Neural cell (in vitro differentiated cells): Measurements from ENCODE around the gene AMH. TPM values are rescaled to one million over a fixed set of nuclear protein-coding genes. Genes with fewer than 3 reads are reported as not detected.

Source experiments
- H2AFZ ChIP-seq: fragments of 200-600, 300-800 bp; sonication (generic), shearing (Covaris generic); 2 replicates; pipeline ENCODE4 v1.6.0; 2014; ENCODE audit warnings: low read depth, mild to moderate bottlenecking, antibody characterized with exemption, low read length, moderate library complexity
- H3F3A ChIP-seq: fragments of 200-600 bp; shearing (Covaris generic); 2 replicates; pipeline ENCODE4 v1.6.1; 2016; ENCODE audit warnings: mild to moderate bottlenecking, moderate library complexity, mixed read lengths, antibody characterized with exemption, low read length; ENCODE audit not compliant: insufficient read depth, poor library complexity, severe bottlenecking
- H3K27ac ChIP-seq: fragments of 200-600, 300-800 bp; sonication (generic), shearing (Covaris generic); 2 replicates; pipeline ENCODE4 v1.5.1; 2014; ENCODE audit warnings: mild to moderate bottlenecking, low read length, moderate library complexity
- H3K27me3 ChIP-seq: fragments of 300-800, 200-600 bp; sonication (generic), shearing (Covaris generic); 2 replicates; pipeline ENCODE4 v1.6.0; 2014; ENCODE audit warnings: mild to moderate bottlenecking, low read depth, low read length, moderate library complexity; ENCODE audit not compliant: insufficient read depth
- H3K36me3 ChIP-seq: fragments of 300-800, 200-600 bp; sonication (generic), shearing (Covaris generic); 2 replicates; pipeline ENCODE4 v1.5.1; 2014; ENCODE audit warnings: mild to moderate bottlenecking, antibody characterized with exemption, low read length, moderate library complexity; ENCODE audit not compliant: insufficient read depth
- H3K4me2 ChIP-seq: fragments of 300-800, 200-600 bp; sonication (generic), shearing (Covaris generic); 2 replicates; pipeline ENCODE4 v1.6.0; 2014; ENCODE audit warnings: mild to moderate bottlenecking, low read length
- H3K4me3 ChIP-seq: fragments of 300-800, 200-600 bp; sonication (generic), shearing (Covaris generic); 2 replicates; pipeline ENCODE4 v1.5.1; 2014; ENCODE audit warnings: mild to moderate bottlenecking, low read length, moderate library complexity
- H3K79me2 ChIP-seq: fragments of 200-600 bp; shearing (Covaris generic); replicated peaks from 2 replicates; pipeline ENCODE4 v1.6.0; 2014; ENCODE audit warnings: mild to moderate bottlenecking, low read length, moderate library complexity; ENCODE audit not compliant: insufficient read depth
- H3K9ac ChIP-seq: fragments of 300-800, 200-600 bp; sonication (generic), shearing (Covaris generic); 2 replicates; pipeline ENCODE4 v1.6.1; 2016; ENCODE audit warnings: mild to moderate bottlenecking, low read length, mixed read lengths
- H3K9me2 ChIP-seq: fragments of 200-600 bp; shearing (Covaris generic); 2 replicates; pipeline ENCODE4 v1.6.1; 2016; ENCODE audit warnings: mild to moderate bottlenecking, low read length, mixed read lengths; ENCODE audit not compliant: insufficient read depth
- H3K9me3 ChIP-seq: fragments of 200-600, 300-800 bp; sonication (generic), shearing (Covaris generic); 2 replicates; pipeline ENCODE4 v1.6.1; 2016; ENCODE audit warnings: mild to moderate bottlenecking, mixed run types, low read length, moderate library complexity, mixed read lengths
- H4K20me1 ChIP-seq: fragments of 200-600 bp; shearing (Covaris generic); 2 replicates; pipeline ENCODE4 v1.6.1; 2016; ENCODE audit warnings: mild to moderate bottlenecking, mixed run types; ENCODE audit not compliant: insufficient read depth
- EP300 ChIP-seq: fragments of 450-650 bp; conservative IDR thresholded peaks from 2 replicates; pipeline ENCODE4 v1.6.1; 2014; ENCODE audit warnings: antibody characterized with exemption, mild to moderate bottlenecking, moderate library complexity; ENCODE audit not compliant: poor library complexity, severe bottlenecking
- EZH2 ChIP-seq: fragments of 200-600, 300-800 bp; shearing (Covaris generic), sonication (generic); IDR thresholded peaks from 2 replicates; pipeline ENCODE4 v1.6.1; 2014; ENCODE audit warnings: antibody characterized with exemption, low read length, borderline replicate concordance, mild to moderate bottlenecking; ENCODE audit not compliant: insufficient read depth, poor library complexity, severe bottlenecking
- MXI1 ChIP-seq: fragments of 450-650 bp; conservative IDR thresholded peaks from 2 replicates; pipeline ENCODE4 v1.6.1; 2014; ENCODE audit warnings: antibody characterized with exemption, mild to moderate bottlenecking; ENCODE audit not compliant: poor library complexity, severe bottlenecking
- POLR2AphosphoS5 ChIP-seq: IDR thresholded peaks from 2 replicates; pipeline ENCODE4 v1.6.1; 2012
- RAD21 ChIP-seq: fragments of 450-650 bp; conservative IDR thresholded peaks from 2 replicates; pipeline ENCODE4 v1.6.1; 2014; ENCODE audit warnings: antibody characterized with exemption, mild to moderate bottlenecking, moderate library complexity
- REST ChIP-seq: IDR thresholded peaks from 2 replicates; pipeline ENCODE4 v1.6.1; 2012; ENCODE audit warnings: borderline replicate concordance
- SMC3 ChIP-seq: fragments of 450-650 bp; conservative IDR thresholded peaks from 2 replicates; pipeline ENCODE4 v1.6.1; 2014; ENCODE audit warnings: antibody characterized with exemption, mild to moderate bottlenecking, moderate library complexity; ENCODE audit not compliant: poor library complexity
- TAF1 ChIP-seq: IDR thresholded peaks from 2 replicates; pipeline ENCODE4 v1.6.1; 2012; ENCODE audit warnings: low read depth
- polyA plus RNA-seq: library from polyadenylated mRNA; depleted of rRNA; stranded (reverse); fragments of >200 nt; gene quantifications from 2 replicates; pipeline ENCODE4 v1.2.3, GENCODE V29; 2014
- TF ChIP-seq, protein P1 (sequence below): fragments of 450-650 bp; IDR thresholded peaks from 2 replicates; pipeline ENCODE4 v1.5.1; 2014; ENCODE audit warnings: antibody characterized with exemption, mild to moderate bottlenecking, moderate library complexity; ENCODE audit not compliant: poor library complexity, severe bottlenecking

Gene AMH
- polyA plus RNA-seq, 1 donor from 2014 or later, result 57.5 TPM

DNA sequence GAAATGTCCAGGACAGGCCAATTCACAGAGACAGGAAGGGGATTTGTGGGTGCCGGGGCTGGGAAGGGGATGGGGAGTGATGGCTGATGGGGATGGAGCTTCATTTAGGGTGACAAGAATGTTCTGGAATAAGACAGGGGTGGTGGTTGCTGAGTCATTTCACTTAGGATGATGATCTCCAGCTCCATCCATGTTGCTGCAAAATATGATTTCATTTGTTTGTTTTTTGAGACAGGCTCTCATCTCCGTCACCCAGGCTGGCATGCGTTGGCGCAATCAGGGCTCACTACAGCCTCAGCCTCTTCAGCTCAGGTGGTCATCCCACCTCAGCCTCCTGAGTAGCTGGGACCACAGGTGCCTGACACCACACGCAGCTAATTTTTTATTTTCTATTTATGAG lies 10.2 kb downstream of the AMH start:
- Histone ChIP-seq H2AFZ (no peak overlapping the region), H3K9ac (no peak overlapping the region), H3K27me3 (no peaks in the 10 kb centered on the region), H3K9me2 (no peaks in the 10 kb centered on the region), H3K27ac (no peak overlapping the region), H4K20me1 (no peaks in the 10 kb centered on the region), H3K36me3 (no peaks in the 10 kb centered on the region), H3F3A (no peaks in the 10 kb centered on the region), H3K4me2 (no peak overlapping the region), H3K4me3 (no peak overlapping the region), H3K79me2 (no peaks in the 10 kb centered on the region), H3K9me3 (no peaks in the 10 kb centered on the region)
- no peak for TF ChIP-seq EP300
- no peak for TF ChIP-seq SMC3
- no peak for TF ChIP-seq EZH2
- TF ChIP-seq MXI1, result no peak
- TF ChIP-seq RAD21, result no peak
- no peak for TF ChIP-seq POLR2AphosphoS5
- TF ChIP-seq TAF1, result no peak
- no peak for TF ChIP-seq REST

- Histone ChIP-seq H3F3A (no peaks in the 10 kb centered on the region), H3K4me2 (no peak overlapping the region), H3K9ac (no peak overlapping the region), H3K4me3 (no peak overlapping the region), H3K36me3 (no peaks in the 10 kb centered on the region), H2AFZ (no peak overlapping the region), H3K9me3 (no peaks in the 10 kb centered on the region), H4K20me1 (no peaks in the 10 kb centered on the region), H3K27me3 (no peaks in the 10 kb centered on the region), H3K9me2 (no peaks in the 10 kb centered on the region), H3K27ac (no peak overlapping the region), H3K79me2 (no peaks in the 10 kb centered on the region)
- no peak for TF ChIP-seq EP300
- TF ChIP-seq POLR2AphosphoS5, result no peak
- no peak for TF ChIP-seq EZH2
- TF ChIP-seq REST, result no peak
- TF ChIP-seq TAF1, result no peak
- no peak for TF ChIP-seq MXI1
- no peak for TF ChIP-seq RAD21
- no peak for TF ChIP-seq SMC3
- TF ChIP-seq, protein P1, sequence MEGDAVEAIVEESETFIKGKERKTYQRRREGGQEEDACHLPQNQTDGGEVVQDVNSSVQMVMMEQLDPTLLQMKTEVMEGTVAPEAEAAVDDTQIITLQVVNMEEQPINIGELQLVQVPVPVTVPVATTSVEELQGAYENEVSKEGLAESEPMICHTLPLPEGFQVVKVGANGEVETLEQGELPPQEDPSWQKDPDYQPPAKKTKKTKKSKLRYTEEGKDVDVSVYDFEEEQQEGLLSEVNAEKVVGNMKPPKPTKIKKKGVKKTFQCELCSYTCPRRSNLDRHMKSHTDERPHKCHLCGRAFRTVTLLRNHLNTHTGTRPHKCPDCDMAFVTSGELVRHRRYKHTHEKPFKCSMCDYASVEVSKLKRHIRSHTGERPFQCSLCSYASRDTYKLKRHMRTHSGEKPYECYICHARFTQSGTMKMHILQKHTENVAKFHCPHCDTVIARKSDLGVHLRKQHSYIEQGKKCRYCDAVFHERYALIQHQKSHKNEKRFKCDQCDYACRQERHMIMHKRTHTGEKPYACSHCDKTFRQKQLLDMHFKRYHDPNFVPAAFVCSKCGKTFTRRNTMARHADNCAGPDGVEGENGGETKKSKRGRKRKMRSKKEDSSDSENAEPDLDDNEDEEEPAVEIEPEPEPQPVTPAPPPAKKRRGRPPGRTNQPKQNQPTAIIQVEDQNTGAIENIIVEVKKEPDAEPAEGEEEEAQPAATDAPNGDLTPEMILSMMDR, result no peak
Observed at GRCh38 chr19:2260341-2260805, 11.2 kb downstream of the AMH start.
